Esophagus squamous epithelium (tissue), 5 donors: Measurements from ENCODE around the gene PXN. TPM values are rescaled to one million over a fixed set of nuclear protein-coding genes. Genes with fewer than 3 reads are reported as not detected.
"Not testable (repeated sequence)": the region's sequence is repeated elsewhere in the genome, so short reads cannot be mapped to it uniquely, and the experiment has no call there.

Experiments used
- DNase-seq: peaks from one replicate; lab custom pipeline; 2025; lab: John Stamatoyannopoulos, UW
- H3K27ac ChIP-seq, 4 donors: fragments of 200-600 bp; sonication (generic); one replicate each; pipeline ENCODE4 v1.5.1; 2016 to 2019; ENCODE audit warnings: mild to moderate bottlenecking in 1 of 4
- H3K27me3 ChIP-seq, 4 donors: fragments of 200-600 bp; sonication (generic); 1 replicate in 3 of 4; 2 replicates in 1 of 4; pipeline versions ENCODE4 v1.5.1 to v1.6.0; 2017 to 2021; ENCODE audit warnings: antibody characterized with exemption in 1 of 4
- H3K36me3 ChIP-seq, 3 donors: fragments of 200-600 bp; sonication (generic); one replicate each; pipeline ENCODE4 v1.5.1; 2016 to 2019
- H3K4me1 ChIP-seq, 3 donors: fragments of 200-600 bp; sonication (generic); one replicate each; pipeline ENCODE4 v1.5.1; 2017 to 2019
- H3K4me3 ChIP-seq, 4 donors: fragments of 200-600 bp; sonication (generic); 1 replicate in 3 of 4; 2 replicates in 1 of 4; pipeline ENCODE4 v1.5.1; 2016 to 2019; ENCODE audit warnings: mild to moderate bottlenecking in 2 of 4, moderate library complexity in 1 of 4
- H3K9me3 ChIP-seq, 3 donors: fragments of 200-600 bp; sonication (generic); one replicate each; pipeline ENCODE4 v1.5.1; 2016 to 2019
- CTCF ChIP-seq, 6 experiments: fragments of 450-650 bp in 4 of 6; fragments of 200-600 bp in 2 of 6; sonication (generic) in 2 of 6; IDR thresholded peaks; one replicate each; pipeline ENCODE4 v1.5.1; 2016 to 2019; ENCODE audit warnings: antibody characterized with exemption in 6 of 6, mild to moderate bottlenecking in 4 of 6, moderate library complexity in 4 of 6
- POLR2A ChIP-seq, 4 donors: fragments of 450-650 bp; IDR thresholded peaks; one replicate each; pipeline ENCODE4 v1.6.1; 2017; ENCODE audit warnings: antibody characterized with exemption in 4 of 4, mild to moderate bottlenecking in 4 of 4, moderate library complexity in 3 of 4
- WGBS, 2 donors: methylation state at CpG; one replicate each; pipeline ENCODE4 v1.1.5; 2018; 5-methylcytosine and 5-hydroxymethylcytosine counted together
- intact Hi-C: fragments of 100-400 bp; cut with DNase I; formaldehyde crosslinking; loops from one replicate; pipeline ENCODE4 v1.15.0; 2022
- total RNA-seq, 4 donors: library from RNA; depleted of rRNA; stranded (reverse); fragments of >200 nt; gene quantifications; one replicate each; pipeline ENCODE4 v1.1.0, GENCODE V29; 2016
- donor health status: DM: yes; HTN: yes; CAD: no.

Gene PXN
- total RNA-seq, 4 donors from 2014 or later = 18.2 to 44.4 (median 21.4) TPM

GRCh38 chr12:120197542-120197887 is 68.0 kb downstream of the PXN start:
- peaks cover 47 to 79% (median 65%) of the 10 kb centered on the region in 3 donors for H3K4me1 ChIP-seq
- DNase-seq = no peak
- H3K36me3 ChIP-seq = peaks cover 14 to 43% (median 22%) of the 10 kb centered on the region in 3 donors
- TF ChIP-seq POLR2A (IDR thresholded peaks at IDR 0.05) (no peak), CTCF (IDR thresholded peaks at IDR 0.05) (no peak)
- H3K27me3 ChIP-seq = no peaks in the 10 kb centered on the region
- H3K27ac ChIP-seq = peak overlapping the region in 2 of 4 donors; percentile 15 to 89
- no peak overlapping the region for H3K4me3 ChIP-seq
- no peaks in the 10 kb centered on the region for H3K9me3 ChIP-seq
- WGBS, 2 donors = 65 to 73% methylated on average over 4 of the region's 4 CpGs
- intact Hi-C loops = no loop called here

- H3K4me3 ChIP-seq, H3K27me3 ChIP-seq, H3K9me3 ChIP-seq, DNase-seq, intact Hi-C loops: not testable (repeated sequence)
- Histone ChIP-seq H3K36me3 (peaks cover 14 to 48% (median 22%) of the 10 kb centered on the region in 3 donors), H3K4me1 (peaks cover 47 to 83% (median 65%) of the 10 kb centered on the region in 3 donors), H3K27ac (peak overlapping the region in 3 of 4 donors; percentile 15 to 89 (median 27))
- 55 to 63% methylated on average over 7 of the region's 7 CpGs for WGBS, 2 donors
Measured at GRCh38 chr12:120196817-120197541, 68.6 kb downstream of the PXN start.

GRCh38 chr12:120196363-120196762 is 69.2 kb downstream of the PXN start:
- no peak overlapping the region for H3K4me3 ChIP-seq
- no peaks in the 10 kb centered on the region for H3K27me3 ChIP-seq
- no peaks in the 10 kb centered on the region for H3K9me3 ChIP-seq
- intact Hi-C loops = no loop called here
- no peak for DNase-seq
- H3K27ac ChIP-seq = peak overlapping the region in 2 of 4 donors; percentile 84 to 89
- peaks cover 47 to 85% (median 65%) of the 10 kb centered on the region in 3 donors for H3K4me1 ChIP-seq
- peaks cover 14 to 48% (median 22%) of the 10 kb centered on the region in 3 donors for H3K36me3 ChIP-seq
- 30 to 70% methylated on average over 1 of the region's 1 CpG for WGBS, 2 donors
- no peak for TF ChIP-seq POLR2A (IDR thresholded peaks at IDR 0.05)
- no peak for TF ChIP-seq CTCF (IDR thresholded peaks at IDR 0.05)

- no peaks in the 10 kb centered on the region for H3K9me3 ChIP-seq
- peak within 1 kb of the TSS; percentile 71 to 96 (median 80) for H3K4me3 ChIP-seq
- no peaks in the 10 kb centered on the region for H3K27me3 ChIP-seq
- WGBS, 2 donors = 0 to 3% methylated on average over 8 to 32 of the region's 62 CpGs
- peak in 2 of 4 donors; percentile 80 to 83 for TF ChIP-seq POLR2A (IDR thresholded peaks at IDR 0.05)
- TF ChIP-seq CTCF (IDR thresholded peaks at IDR 0.05) = no peak
- peaks cover 47 to 79% (median 61%) of the 10 kb centered on the region in 3 donors for H3K4me1 ChIP-seq
- H3K27ac ChIP-seq = peak within 1 kb of the TSS; percentile 84 to 91 (median 88)
- peaks cover 14 to 63% (median 24%) of the 10 kb centered on the region in 3 donors for H3K36me3 ChIP-seq
- DNase-seq = no peak
- intact Hi-C loops = no loop called here
Measured at GRCh38 chr12:120194534-120195395, 70.8 kb downstream of the PXN start, which contains the start of gene GCN1. Gene GCN1, minus strand, starts transcription at chr12:120194715. Its CDS starts 18 bp downstream, at chr12:120194697.

- DNase-seq = no peak
- WGBS, 2 donors = 0% methylated on average over 4 to 14 of the region's 18 CpGs
- intact Hi-C loops = no loop called here
- H3K4me1 ChIP-seq = peaks cover 44 to 73% (median 55%) of the 10 kb centered on the region in 3 donors
- H3K36me3 ChIP-seq = peaks cover 12 to 66% (median 28%) of the 10 kb centered on the region in 3 donors
- TF ChIP-seq POLR2A (IDR thresholded peaks at IDR 0.05) = no peak
- no peak for TF ChIP-seq CTCF (IDR thresholded peaks at IDR 0.05)
- H3K27ac ChIP-seq = peak overlapping the region; percentile 84 to 91 (median 88)
- no peaks in the 10 kb centered on the region for H3K9me3 ChIP-seq
- H3K4me3 ChIP-seq = peak overlapping the region; percentile 71 to 96 (median 80)
- H3K27me3 ChIP-seq = no peaks in the 10 kb centered on the region
Measured at GRCh38 chr12:120194226-120194533, 71.3 kb downstream of the PXN start.

GRCh38 chr12:120193286-120193685 is 72.2 kb downstream of the PXN start:
- peaks cover 39 to 64% (median 46%) of the 10 kb centered on the region in 3 donors for H3K4me1 ChIP-seq
- peaks cover 9 to 66% (median 27%) of the 10 kb centered on the region in 3 donors for H3K36me3 ChIP-seq

More at GRCh38 chr12:120193286-120193685, 72.2 kb downstream of the PXN start:
- intact Hi-C loops, H3K27me3 ChIP-seq, DNase-seq, H3K9me3 ChIP-seq: not testable (repeated sequence)
- 68 to 70% methylated on average over 8 of the region's 8 CpGs for WGBS, 2 donors
- Histone ChIP-seq H3K4me3 (peak overlapping the region in 3 of 4 donors; percentile 71 to 96 (median 81)), H3K27ac (peak overlapping the region in 3 of 4 donors; percentile 84 to 89 (median 88))
